Body of pancreas (tissue), 4 donors: ENCODE data around the gene CD244.

Source experiments
- POLR2A ChIP-seq, 3 donors: fragments of 450-650 bp; IDR thresholded peaks; one replicate each; pipeline ENCODE4 v1.6.1; 2016; ENCODE audit warnings: antibody characterized with exemption in 3 of 3, mild to moderate bottlenecking in 2 of 3
- TF ChIP-seq, protein P1 (sequence below), 7 experiments: fragments of 450-650 bp in 4 of 7; fragments of 200-600 bp in 3 of 7; sonication (generic) in 3 of 7; IDR thresholded peaks; one replicate each; pipeline ENCODE4 v1.5.1; 2016 to 2019; ENCODE audit warnings: antibody characterized with exemption in 7 of 7

DNA sequence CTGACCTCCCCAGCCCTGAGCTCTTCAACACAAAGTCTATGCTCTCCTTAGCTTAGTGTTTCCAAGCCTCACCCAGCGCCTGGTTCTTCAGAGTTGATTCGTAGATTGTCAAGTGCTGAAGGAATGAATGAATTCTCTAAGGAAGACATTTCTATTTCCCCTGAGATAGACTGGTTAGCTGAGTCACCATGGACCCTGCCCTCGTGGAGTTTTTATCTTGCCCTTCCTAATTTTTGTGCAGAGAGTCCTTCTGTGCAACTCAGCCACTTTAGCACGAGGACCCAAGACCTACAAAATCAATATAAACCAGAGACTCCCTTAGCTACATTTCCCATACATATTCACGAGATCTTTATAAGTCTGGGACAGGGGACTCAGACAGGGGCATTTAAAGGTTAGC is 2.6 kb upstream of the CD244 start:
- TF ChIP-seq, protein P1, sequence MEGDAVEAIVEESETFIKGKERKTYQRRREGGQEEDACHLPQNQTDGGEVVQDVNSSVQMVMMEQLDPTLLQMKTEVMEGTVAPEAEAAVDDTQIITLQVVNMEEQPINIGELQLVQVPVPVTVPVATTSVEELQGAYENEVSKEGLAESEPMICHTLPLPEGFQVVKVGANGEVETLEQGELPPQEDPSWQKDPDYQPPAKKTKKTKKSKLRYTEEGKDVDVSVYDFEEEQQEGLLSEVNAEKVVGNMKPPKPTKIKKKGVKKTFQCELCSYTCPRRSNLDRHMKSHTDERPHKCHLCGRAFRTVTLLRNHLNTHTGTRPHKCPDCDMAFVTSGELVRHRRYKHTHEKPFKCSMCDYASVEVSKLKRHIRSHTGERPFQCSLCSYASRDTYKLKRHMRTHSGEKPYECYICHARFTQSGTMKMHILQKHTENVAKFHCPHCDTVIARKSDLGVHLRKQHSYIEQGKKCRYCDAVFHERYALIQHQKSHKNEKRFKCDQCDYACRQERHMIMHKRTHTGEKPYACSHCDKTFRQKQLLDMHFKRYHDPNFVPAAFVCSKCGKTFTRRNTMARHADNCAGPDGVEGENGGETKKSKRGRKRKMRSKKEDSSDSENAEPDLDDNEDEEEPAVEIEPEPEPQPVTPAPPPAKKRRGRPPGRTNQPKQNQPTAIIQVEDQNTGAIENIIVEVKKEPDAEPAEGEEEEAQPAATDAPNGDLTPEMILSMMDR (IDR thresholded peaks at IDR 0.05) = no peak
- no peak for TF ChIP-seq POLR2A (IDR thresholded peaks at IDR 0.05)
